GM12891 (cell line): ENCODE measurements around the gene CCPG1.

Experiments used
- POLR2A ChIP-seq: IDR thresholded peaks from 2 replicates; pipeline ENCODE4 v1.6.1; 2011; ENCODE audit warnings: low read depth, low read length, control low read depth
- POLR2AphosphoS5 ChIP-seq: IDR thresholded peaks from 2 replicates; pipeline ENCODE4 v1.6.1; 2011; ENCODE audit warnings: low read depth, low read length, control low read depth
- TAF1 ChIP-seq: IDR thresholded peaks from 2 replicates; pipeline ENCODE4 v1.6.1; 2011; ENCODE audit warnings: low read depth, low read length, control low read depth

DNA sequence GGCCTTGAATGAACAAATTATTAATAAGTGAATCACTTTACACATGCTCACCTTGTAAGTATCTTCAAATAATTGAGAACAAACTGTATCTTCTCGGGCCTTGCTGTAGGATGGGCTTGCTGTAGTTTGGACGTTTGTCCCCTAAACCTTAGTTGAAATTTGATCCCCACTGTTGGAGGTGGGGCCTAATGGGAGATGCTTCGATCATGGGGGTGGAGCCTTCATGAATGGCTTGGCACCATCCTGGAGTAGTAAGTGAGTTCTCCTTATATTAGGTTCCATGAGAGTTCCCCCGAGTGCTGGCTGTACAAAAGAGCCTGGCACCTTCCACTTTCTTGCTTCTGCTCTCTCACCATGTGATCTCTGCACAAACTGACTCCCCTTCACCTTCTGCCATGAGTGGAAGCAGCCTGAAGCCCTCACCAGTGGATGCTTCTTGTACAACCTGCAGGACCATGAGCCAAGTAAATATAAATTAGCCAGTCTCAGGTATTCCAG, 59.8 kb downstream of the CCPG1 start:
- TF ChIP-seq POLR2A (no peak), POLR2AphosphoS5 (no peak), TAF1 (no peak)
